ES-I3 (cell line): ENCODE results near the gene LRFN3.
"Not testable (repeated sequence)": the region's sequence is repeated elsewhere in the genome, so short reads cannot be mapped to it uniquely, and the experiment has no call there.

Experiments used
- H3K36me3 ChIP-seq: 2 replicates; pipeline ENCODE4 v1.6.1; 2013; ENCODE audit warnings: mild to moderate bottlenecking, low read length, control low read depth, moderate library complexity; ENCODE audit not compliant: insufficient read depth
- H3K4me1 ChIP-seq: 2 replicates; pipeline ENCODE4 v1.6.1; 2013; ENCODE audit warnings: mild to moderate bottlenecking, control low read depth, low read length; ENCODE audit not compliant: insufficient read depth
- H3K9ac ChIP-seq: 2 replicates; pipeline ENCODE4 v1.6.1; 2013; ENCODE audit warnings: low read depth, mild to moderate bottlenecking, low read length, moderate library complexity
- H3K9me3 ChIP-seq: 2 replicates; pipeline ENCODE4 v1.6.1; 2013; ENCODE audit warnings: mild to moderate bottlenecking, low read length, moderate library complexity; ENCODE audit not compliant: control insufficient read depth, insufficient read depth

Gene LRFN3

GRCh38 chr19:35959040-35959967 is 23.1 kb downstream of the LRFN3 start:
- H3K4me1 ChIP-seq = no peaks in the 10 kb centered on the region; the same call in 1 of the 2 replicates
- no peaks in the 10 kb centered on the region for H3K9me3 ChIP-seq
- H3K9ac ChIP-seq = peak overlapping the region; percentile 32; the same call in 1 of the 2 replicates
- H3K36me3 ChIP-seq = no peaks in the 10 kb centered on the region

GRCh38 chr19:35959968-35960320 is 23.8 kb downstream of the LRFN3 start:
- H3K9ac ChIP-seq = no peak overlapping the region
- no peaks in the 10 kb centered on the region for H3K9me3 ChIP-seq
- no peaks in the 10 kb centered on the region for H3K36me3 ChIP-seq
- H3K4me1 ChIP-seq = no peaks in the 10 kb centered on the region; the same call in 1 of the 2 replicates

- Histone ChIP-seq H3K9me3 (no peaks in the 10 kb centered on the region), H3K4me1 (no peaks in the 10 kb centered on the region; the same call in 1 of the 2 replicates), H3K36me3 (no peaks in the 10 kb centered on the region), H3K9ac (no peak overlapping the region)
Observed at GRCh38 chr19:35960432-35960972, 24.3 kb downstream of the LRFN3 start.

GRCh38 chr19:35963514-35963913 is 27.3 kb downstream of the LRFN3 start:
- Histone ChIP-seq H3K4me1 (no peaks in the 10 kb centered on the region; the same call in 1 of the 2 replicates), H3K36me3 (no peaks in the 10 kb centered on the region), H3K9me3 (no peaks in the 10 kb centered on the region), H3K9ac (no peak overlapping the region)

GRCh38 chr19:35966771-35967170 is 30.6 kb downstream of the LRFN3 start:
- no peaks in the 10 kb centered on the region for H3K4me1 ChIP-seq
- H3K36me3 ChIP-seq = no peaks in the 10 kb centered on the region
- no peak overlapping the region for H3K9ac ChIP-seq
- no peaks in the 10 kb centered on the region for H3K9me3 ChIP-seq

GRCh38 chr19:35973487-35973886 is 37.3 kb downstream of the LRFN3 start:
- Histone ChIP-seq H3K9ac (no peak overlapping the region), H3K36me3 (no peaks in the 10 kb centered on the region), H3K9me3 (no peaks in the 10 kb centered on the region), H3K4me1 (no peaks in the 10 kb centered on the region)

GRCh38 chr19:35975608-35976214 is 39.5 kb downstream of the LRFN3 start:
- H3K9ac ChIP-seq = no peak overlapping the region
- no peaks in the 10 kb centered on the region for H3K36me3 ChIP-seq
- no peaks in the 10 kb centered on the region for H3K9me3 ChIP-seq
- no peaks in the 10 kb centered on the region for H3K4me1 ChIP-seq

GRCh38 chr19:35977446-35978222 is 41.5 kb downstream of the LRFN3 start:
- Histone ChIP-seq H3K9ac (no peak overlapping the region), H3K9me3 (no peaks in the 10 kb centered on the region), H3K4me1 (no peaks in the 10 kb centered on the region), H3K36me3 (no peaks in the 10 kb centered on the region)

- Histone ChIP-seq H3K9ac (no peak overlapping the region), H3K4me1 (no peaks in the 10 kb centered on the region), H3K36me3 (no peaks in the 10 kb centered on the region), H3K9me3 (no peaks in the 10 kb centered on the region)
Observed at GRCh38 chr19:35978271-35978670, 42.1 kb downstream of the LRFN3 start.

GRCh38 chr19:35978832-35979365 is 42.7 kb downstream of the LRFN3 start:
- no peaks in the 10 kb centered on the region for H3K4me1 ChIP-seq
- H3K9me3 ChIP-seq = no peaks in the 10 kb centered on the region
- H3K36me3 ChIP-seq = no peaks in the 10 kb centered on the region
- H3K9ac ChIP-seq = no peak overlapping the region

- H3K4me1 ChIP-seq, H3K9ac ChIP-seq, H3K9me3 ChIP-seq: not testable (repeated sequence)
Observed at GRCh38 chr19:35980997-35981396, 44.8 kb downstream of the LRFN3 start.

GRCh38 chr19:35983177-35983576 is 47.0 kb downstream of the LRFN3 start:
- no peaks in the 10 kb centered on the region for H3K36me3 ChIP-seq

More at GRCh38 chr19:35980997-35981396, 44.8 kb downstream of the LRFN3 start:
- H3K36me3 ChIP-seq = not testable (repeated sequence)

GRCh38 chr19:35986111-35986510 is 49.9 kb downstream of the LRFN3 start:
- H3K9ac ChIP-seq = no peak overlapping the region
- H3K9me3 ChIP-seq = no peaks in the 10 kb centered on the region
- H3K36me3 ChIP-seq = no peaks in the 10 kb centered on the region
- H3K4me1 ChIP-seq = no peaks in the 10 kb centered on the region

More at GRCh38 chr19:35983177-35983576, 47.0 kb downstream of the LRFN3 start:
- Histone ChIP-seq H3K9me3 (no peaks in the 10 kb centered on the region), H3K9ac (no peak overlapping the region), H3K4me1 (no peaks in the 10 kb centered on the region)
